Left kidney (tissue), 2 donors: ENCODE measurements around the gene TRPM3. TPM values are rescaled to one million over a fixed set of nuclear protein-coding genes. Genes with fewer than 3 reads are reported as not detected.
"Not testable (repeated sequence)": the region's sequence is repeated elsewhere in the genome, so short reads cannot be mapped to it uniquely, and the experiment has no call there.

Experiments
- DNase-seq: peaks from one replicate; pipeline ENCODE4 v3.0.0-alpha.2; 2013
- polyA plus RNA-seq: library from polyadenylated mRNA; unstranded; fragments of 120-200 nt; gene quantifications from one replicate; pipeline ENCODE4 v1.2.1, GENCODE V29; 2013; ENCODE audit not compliant: insufficient read length

TRPM3 gene
- polyA plus RNA-seq, 1 donor, result 15.4 TPM

DNA sequence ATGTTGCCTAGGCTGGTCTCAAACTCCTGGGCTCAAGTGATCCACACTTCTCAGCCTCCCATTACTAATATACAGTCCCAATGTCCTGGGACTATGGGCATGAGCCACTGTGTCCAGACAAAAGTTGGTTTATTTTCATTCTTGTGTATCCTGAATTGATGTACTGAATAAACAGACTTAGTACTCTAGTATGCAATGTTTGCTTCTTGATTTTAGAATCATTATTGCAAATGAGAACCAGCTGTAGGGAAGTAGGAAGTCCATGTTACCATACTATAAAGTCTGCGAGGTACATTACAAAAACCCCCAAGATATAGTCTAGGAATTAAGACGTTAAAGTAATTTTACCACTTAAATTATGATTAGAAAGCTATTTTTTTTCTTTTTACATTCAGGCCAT lies 372.4 kb downstream of the TRPM3 start:
- no peak for DNase-seq

DNA sequence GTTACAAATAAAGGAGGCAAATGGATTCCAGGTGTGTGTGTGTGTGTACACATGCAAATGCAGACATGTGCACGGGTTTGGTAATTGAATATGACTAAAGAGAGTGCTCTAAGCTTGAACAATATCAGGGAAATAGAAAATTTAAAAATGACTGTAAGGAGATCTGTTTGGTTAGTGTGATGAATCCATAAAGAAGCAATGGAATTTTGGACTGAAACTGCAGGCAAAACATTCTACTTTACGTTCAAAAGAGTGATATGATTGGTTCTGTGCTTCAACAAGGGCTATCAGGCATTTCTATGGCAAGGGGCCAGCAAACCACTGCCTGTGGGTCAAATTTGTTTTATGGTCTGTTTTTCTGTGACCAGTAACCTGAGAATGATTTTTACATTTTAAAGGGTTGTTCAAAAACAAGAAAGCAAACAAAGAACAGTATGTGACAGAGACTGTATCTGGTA lies 374.1 kb downstream of the TRPM3 start:
- no peak for DNase-seq

DNA sequence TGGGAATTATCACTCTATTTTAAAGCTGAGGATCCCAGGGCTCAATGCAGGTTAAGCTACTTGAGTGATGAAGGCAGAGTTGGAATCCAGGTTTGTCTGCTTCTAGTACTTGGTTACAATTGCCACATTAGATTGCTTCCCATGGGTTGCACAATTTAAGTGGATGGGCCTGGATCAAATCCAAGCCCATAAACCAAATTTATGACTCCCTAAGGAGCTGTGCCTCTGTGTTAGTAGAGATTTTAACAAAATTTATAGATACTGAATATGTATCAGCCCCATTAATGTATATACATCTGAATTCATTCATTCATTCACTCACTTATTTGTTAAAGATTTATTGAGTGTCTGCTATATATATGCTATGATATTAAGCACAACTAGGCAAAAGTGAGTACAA lies 374.7 kb downstream of the TRPM3 start:
- peak; percentile 24 for DNase-seq

DNA sequence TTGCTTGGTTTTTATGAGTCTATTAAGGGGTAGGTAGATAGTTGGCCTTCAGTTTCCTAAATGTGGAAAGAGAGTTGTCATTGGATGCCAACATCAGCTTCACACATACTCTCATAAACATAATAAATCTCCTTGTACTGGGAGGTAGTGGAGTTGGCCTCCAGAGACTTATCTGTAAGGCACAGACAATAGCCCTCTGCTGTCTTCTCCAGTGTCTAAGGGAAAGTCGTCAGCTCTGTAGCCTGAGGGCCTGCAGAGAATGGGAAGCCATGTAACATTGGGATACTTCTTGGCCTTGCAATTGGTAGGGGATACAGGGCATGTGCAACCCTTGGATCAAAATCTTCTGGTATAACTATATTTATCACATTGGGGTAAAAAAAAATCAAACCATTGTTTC lies 375.1 kb downstream of the TRPM3 start:
- no peak for DNase-seq

DNA sequence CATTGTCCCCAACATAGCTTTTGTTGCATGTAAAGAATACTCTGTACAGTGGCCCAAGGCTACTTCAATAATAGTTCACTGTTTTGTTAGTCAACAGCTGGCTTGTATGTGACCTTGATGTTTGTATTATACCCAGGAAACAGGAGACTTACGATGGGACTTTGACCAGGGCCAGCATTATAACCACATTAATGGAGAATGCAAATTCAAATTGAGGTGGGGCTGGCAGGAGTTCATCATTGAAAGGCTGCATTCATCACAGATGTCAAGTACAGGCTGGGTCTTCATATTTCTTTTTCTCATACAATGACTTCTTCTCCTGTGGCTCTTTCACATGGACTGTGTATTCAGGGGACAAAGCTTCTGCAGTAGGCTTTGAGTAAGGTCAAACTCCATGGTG lies 396.6 kb downstream of the TRPM3 start:
- DNase-seq, result not testable (repeated sequence)

DNA sequence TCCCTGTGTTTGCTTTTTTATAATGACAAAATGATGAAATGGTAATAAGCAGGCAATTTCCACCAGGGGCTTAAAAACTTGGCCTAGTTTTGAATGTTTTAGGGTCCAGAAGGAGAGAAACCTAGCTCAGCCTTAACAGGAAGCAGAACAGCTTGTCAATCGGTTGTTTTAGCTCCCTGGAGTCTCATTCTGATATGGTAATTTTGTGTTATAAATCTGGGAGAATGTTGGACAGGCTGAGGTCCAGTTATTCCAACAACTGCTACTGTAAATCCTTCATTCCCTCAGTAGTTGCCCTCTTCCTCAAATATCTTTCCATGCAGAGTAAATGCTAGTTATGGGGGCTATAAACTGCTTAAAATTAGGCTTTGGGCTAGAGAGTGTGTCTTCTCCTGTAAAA lies 397.4 kb downstream of the TRPM3 start:
- DNase-seq, result not testable (repeated sequence)

DNA sequence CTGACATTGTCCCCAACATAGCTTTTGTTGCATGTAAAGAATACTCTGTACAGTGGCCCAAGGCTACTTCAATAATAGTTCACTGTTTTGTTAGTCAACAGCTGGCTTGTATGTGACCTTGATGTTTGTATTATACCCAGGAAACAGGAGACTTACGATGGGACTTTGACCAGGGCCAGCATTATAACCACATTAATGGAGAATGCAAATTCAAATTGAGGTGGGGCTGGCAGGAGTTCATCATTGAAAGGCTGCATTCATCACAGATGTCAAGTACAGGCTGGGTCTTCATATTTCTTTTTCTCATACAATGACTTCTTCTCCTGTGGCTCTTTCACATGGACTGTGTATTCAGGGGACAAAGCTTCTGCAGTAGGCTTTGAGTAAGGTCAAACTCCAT lies 414.6 kb downstream of the TRPM3 start:
- DNase-seq, result not testable (repeated sequence)

DNA sequence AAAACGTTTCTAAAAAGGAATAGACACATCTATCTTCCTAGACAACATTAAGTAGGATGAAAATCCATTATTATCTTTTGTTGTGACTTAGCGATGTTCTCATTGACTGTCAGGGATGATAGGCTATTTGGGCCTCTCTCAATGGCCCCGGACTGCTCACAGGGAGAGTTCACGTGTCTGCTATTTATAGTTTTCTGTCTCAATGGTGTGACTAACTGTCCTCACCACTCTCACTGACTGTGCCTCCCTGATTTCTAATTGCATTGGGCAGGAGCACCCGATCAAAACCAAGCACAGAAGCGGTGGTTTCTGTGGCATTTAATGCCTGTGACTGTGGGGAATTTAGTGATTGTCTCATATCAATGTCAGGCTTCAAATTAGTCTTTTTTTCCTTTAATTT lies 420.3 kb downstream of the TRPM3 start:
- no peak for DNase-seq

DNA sequence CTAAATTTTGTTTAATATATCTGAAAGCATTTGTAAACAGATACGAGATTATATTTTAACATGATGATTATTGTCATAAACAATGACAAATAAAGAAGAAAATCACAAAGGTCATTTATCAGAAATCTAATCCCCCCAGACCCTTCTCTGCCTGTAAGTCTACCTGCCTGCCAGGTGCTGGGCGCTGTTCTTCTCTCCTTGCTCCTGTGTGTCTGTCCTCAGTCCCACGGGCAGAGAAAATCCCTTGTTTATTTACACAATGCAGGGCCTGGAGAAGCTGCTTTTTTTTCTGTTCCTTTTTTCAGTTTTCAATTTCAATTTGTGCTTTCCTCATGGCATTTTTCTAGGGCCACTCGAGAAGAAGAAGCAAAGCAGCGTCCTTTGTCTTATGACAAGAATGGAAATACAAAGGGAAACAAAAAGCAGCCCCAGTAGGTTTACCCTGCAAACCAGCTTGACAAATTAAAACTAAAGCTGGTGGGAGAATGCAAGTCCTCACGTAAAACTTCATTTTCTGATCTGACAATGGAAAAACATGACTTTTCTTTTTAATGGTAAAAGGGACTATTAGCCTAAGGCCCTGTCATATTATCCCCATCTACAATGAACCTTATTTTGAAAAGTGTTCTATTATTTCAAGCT lies 424.6 kb downstream of the TRPM3 start:
- DNase-seq, result no peak

DNA sequence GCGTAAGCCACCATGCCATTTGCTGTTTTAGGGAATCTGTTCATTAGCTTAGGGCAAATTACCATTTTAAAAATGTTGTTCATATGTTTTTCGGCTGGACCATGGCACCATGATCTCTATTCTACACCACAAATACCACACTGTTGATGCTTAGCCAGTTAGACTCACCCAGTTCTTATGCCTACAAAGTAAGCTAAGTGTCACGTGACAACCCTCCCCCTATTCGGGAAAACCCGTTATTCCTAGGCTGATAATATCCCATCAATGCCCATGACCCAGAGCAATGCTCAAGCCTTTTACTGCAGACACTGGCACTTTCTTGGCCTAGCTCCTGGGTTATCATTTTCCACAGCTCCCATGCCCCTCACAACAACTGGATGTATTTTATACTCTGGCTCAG lies 426.7 kb downstream of the TRPM3 start:
- no peak for DNase-seq

DNA sequence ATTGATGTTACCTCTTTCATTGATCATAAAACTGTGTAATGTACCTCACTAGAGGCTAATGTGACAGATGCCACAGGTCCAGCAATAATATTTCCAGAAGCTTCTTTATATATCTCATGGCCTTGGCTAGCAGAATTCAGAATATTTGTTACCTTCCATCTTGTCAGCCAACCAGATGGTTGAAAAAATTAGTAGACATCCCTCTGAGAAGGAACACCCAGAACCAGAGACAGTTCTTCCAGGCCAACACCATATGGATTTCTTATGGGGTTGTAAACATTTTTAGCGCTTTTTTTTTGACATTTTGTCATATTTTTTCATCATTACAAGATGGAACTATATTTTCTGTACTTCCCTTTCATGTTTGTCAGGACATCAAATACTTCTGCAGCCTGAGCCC lies 428.2 kb downstream of the TRPM3 start:
- DNase-seq, result no peak

DNA sequence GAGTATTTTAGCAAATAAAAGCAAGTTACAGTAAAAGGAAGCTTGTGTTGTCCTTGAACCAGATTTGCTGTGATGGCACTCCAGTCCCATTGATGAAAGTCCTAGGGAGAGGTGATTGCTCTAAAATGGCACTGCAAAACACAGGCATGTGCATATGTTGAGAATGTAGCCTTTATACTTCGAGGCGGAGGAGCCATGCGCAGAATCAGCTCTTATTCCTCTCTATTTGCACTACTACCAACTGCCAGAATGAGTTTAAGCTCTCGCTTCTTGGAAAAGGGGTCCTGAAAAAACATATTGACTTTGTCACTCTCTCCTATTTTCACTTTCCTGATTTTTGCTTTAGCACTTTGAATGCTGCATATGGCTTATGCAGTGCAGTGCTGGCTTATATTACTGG lies 429.0 kb downstream of the TRPM3 start:
- no peak for DNase-seq

DNA sequence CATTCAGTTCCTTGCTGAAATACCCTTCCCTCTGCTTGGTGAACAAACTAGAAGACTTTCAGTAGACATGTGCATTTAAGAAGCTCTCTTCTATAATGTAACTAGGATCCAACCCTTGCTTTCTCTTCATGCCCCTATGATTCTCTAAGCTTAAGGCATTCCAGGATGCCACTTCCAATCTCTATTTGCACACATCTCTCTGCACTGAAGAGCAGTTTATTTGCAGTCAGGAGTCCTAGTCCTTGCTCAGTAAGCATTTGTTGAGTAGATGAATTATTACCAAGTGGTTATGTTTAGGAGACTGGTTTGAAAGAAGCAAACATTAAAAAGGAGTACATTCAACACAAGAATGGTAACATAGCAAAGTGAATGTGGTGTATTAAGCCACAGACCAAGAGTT lies 432.7 kb downstream of the TRPM3 start:
- no peak for DNase-seq

DNA sequence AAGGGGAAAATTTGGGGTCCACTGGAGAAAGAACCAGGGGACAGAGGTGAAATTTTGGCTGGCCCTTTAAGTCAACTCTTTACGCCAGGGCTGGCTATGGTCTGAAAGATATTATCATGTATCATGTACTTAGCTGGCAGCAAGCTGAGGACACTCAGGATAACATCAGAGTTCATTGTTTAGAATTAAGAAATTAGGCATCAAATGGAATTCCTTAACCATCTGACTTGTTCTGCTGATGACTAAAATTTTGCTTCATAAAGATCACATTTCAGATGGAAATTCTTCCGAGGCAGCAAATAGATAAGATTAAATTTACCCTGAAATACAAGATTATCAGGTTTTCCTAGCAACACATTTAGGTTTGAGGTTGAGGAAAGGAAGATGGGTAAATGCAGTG lies 437.6 kb downstream of the TRPM3 start:
- DNase-seq, result no peak

DNA sequence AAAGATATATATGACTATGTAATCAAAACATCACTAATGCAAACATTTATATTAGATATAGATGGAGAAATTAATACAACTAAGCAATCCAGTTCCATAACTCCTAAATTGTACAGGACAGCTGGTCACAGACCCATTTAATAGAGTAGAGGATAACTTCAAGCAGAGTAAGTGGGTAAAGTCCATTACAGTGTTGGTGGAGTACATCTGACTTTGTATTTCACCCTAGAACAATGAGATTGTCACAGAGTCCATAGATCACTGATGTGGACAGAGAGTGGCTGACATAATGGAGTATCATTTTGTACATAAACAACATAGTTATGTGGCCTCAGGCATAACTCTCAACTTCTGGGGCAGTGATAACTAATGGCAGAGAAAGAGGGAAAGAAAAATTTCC lies 439.1 kb downstream of the TRPM3 start:
- DNase-seq, result no peak

DNA sequence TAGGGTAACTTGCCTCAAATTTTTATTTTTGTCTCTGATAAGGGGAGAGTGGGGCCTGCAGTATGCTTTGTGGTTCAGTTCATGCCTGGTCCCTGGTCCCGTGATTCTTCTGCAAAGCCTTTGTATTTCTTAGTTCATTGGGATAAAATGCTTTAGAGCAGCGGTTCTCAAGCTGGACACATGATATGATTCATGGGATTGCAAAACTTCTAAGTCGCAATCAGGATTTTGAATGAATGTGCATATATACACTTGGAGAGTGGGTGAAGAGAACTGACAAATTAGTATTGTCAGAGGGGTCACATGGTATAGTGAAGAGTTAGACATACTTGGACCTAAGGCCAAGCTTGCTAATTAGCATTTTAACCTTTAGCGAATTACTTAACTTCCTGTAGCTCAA lies 441.6 kb downstream of the TRPM3 start:
- no peak for DNase-seq

DNA sequence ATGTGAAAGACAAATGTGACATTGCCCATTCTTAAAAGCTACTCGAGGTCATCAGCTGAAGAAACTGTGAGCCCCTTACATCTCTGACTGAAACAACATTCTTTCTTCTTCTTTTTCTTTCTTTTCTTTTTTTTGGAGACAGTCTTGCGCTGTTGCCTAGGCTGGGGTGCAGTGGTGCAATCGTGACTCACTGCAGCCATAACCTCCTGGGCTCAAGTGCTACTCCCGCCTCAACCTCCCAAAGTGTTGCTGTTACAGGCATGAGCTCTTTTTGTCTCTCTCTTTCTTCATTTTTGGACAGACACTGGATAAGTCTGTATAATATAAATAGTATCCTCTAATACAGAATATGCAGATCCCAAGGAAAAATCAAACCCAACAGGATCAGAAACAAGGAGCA lies 443.3 kb downstream of the TRPM3 start:
- no peak for DNase-seq

DNA sequence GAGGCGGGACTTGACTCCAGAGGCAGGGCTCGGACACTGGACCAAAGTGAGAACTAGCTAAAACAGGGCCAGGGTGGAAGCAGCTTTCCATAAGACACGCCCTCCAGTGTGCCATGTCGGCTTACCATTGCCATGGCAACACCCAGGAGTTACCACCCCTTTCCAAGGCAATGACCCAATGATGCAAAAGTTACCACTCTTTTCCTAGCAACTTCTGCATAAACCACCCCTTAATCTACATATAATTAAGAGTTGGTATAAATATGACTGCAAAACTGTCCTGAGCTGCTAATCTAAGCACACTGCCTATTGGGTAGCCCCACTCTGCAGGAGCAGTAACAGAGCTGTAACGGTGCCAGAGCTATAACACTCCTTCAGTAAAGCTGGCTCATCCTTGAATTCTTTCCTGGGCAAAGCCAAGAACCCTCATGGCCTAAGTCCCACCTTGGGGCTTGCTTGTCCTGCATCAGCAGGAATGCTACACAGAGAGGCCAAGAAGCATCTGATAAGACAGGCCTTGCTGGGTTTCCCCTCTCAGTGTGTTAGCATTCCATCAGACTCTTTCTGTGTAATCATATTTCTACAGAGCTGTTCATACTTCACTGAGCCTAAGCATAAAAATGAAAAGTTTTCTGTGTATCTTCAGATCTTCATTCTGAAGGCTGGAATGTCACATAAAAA lies 444.2 kb downstream of the TRPM3 start:
- no peak for DNase-seq

DNA sequence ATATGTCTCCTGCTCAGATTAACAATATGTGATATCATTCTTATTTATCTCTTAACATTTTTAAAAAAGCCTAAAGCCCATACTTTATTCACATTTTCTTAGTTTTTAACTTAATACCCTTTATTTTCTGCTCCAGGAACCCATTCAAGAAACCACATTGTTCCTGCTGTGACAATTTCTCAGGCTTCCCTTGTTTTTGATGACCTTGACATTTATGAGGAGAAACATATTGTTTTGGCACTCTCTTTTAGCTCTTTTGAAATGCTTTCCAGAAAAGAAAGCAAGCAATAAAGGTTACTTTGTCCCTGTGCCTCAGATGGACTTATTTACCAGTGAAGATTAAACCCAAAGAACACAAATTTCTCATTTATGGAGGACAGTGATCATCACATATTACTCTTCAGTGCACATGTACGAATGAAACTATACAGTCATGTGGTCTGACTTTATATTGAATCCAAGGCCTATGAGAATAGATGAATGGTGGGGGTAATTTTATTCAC lies 445.5 kb downstream of the TRPM3 start:
- no peak for DNase-seq

DNA sequence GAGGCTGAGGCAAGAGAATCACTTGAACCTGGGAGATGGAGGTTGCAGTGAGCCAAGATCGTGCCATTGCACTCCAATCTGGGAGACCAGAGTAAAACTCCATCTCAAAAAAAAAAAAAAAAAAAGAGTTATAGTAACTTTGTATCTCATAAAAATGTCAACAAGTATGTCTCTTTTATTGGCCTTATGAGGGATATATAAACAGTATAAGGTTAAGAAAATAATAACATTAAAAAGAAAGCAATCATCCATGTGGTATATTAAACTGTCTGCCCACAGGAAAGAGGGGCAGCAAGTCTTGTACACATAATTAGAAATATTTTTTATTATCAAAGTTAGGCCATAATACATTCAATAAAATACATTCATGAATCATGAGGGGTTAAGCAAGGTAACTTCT lies 447.6 kb downstream of the TRPM3 start:
- DNase-seq, result no peak

DNA sequence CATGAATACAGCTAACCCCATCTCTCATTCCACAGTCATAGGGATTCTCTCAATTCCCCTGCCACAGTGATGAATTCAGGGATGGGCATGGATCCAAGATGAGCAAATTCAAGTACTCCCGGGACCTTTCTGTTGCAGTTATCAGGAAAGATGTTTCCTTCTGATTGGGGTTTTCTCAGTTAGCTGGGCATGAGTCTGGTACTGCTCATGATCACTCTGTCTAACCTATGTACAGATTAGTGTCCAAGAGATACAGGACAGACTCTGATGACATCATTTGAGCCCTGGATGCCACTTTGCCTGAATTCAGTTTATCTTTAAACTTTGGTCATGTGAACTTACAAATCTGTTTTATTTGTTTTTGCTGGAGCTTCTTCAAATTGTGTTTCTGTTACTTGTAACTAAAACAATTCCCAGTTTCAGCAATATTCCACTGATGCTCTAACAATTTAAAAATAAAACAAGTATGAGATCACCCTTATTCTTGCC lies 449.2 kb downstream of the TRPM3 start:
- DNase-seq, result no peak

DNA sequence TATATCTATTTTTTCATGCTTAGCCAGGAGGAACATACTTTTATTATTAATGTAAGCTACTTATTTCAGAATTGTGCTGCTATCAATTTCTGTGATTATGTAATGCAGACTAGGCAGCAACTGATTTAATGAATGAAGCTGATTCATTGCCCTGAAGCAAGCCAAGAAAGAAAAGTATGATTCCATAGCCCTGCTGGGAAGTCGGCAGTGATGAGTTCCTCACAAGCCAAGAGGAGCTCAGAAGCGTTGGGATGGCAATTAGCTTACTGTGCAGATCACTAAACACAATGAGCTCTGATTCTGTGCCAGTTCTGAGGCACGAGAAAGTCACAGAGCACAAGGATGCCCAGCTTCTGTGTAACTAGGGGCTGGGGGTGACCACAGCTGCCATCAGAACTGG lies 452.7 kb downstream of the TRPM3 start:
- DNase-seq, result no peak

DNA sequence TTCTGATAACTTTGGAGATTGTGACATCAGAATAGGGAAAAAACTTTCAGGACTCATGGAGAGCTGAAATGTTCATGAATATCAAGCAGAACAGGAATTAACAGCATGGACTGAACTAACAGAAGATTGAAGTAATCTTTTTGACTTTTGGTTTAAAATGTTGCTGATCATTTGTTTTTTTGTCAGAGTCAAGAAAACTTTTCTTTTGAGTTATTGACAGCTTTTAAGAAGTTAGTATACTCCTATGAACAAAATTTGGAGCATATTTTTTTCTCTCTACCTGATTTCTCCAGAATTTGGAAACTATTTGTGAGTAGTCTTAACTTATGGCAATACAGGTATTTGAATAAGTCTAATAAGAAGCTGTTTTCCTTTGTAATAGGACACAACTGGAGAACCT lies 462.7 kb downstream of the TRPM3 start:
- DNase-seq, result no peak

DNA sequence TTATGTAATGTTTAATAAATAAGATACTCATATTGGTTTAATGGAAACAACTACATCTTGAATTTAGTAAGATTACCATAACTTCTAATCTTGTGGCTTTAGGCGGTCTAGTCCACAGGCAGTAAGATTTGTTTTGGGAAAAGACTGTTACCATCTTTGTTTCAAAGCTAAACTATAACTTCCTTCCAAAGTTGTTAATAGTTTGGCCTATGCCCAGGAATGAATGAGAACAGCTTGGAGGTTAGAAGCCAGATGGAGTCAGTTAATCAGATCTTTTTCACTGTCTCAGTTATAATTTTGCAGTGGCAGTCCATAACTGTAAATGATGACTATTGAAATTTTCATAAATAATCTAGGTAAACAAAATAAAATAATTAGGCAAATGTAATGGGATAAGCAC lies 465.1 kb downstream of the TRPM3 start:
- DNase-seq, result no peak
